Astrocyte (in vitro differentiated cells and primary cell): ENCODE measurements around the gene GSE1.

Experiments used
- CTCF ChIP-seq: IDR thresholded peaks from 2 replicates; pipeline ENCODE4 v1.5.1; 2011; ENCODE audit warnings: low read depth, mild to moderate bottlenecking, inconsistent platforms, low read length, moderate library complexity; ENCODE audit not compliant: insufficient read depth
- EZH2 ChIP-seq: IDR thresholded peaks from 2 replicates; pipeline ENCODE4 v1.6.1; 2012; ENCODE audit warnings: mild to moderate bottlenecking, low read length, inconsistent platforms; ENCODE audit not compliant: insufficient read depth

DNA sequence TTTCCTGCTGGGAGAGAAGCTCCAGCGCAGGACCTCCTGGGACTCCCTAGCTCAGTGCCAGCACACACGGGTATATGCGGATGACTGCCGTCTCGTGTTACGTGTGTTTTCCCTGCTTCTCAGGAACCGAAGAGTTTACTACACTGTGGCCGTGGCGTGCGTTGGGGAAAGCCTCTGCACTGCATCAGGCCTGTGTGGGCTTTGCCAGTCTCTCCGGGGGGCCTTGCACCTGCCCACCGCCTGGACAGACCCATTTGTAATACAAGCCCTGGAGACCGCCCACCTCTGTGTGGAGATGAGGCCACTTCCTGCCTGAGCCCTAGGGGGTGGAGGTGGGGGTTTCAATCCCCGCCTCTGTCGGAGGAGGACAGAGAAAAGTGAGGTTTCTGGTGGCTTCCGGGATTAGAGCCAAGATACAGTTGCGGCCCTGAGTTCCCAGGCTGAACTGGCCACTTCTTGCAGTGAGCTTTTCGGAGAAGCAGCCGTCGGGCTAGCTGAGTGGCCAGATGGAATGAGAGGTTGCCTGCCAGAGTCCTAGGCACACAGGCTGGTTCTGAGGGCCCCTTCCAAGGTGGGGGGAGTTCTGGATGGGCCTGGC lies 43.4 kb upstream of the GSE1 start:
- TF ChIP-seq CTCF (no peak), EZH2 (no peak)
